Endothelial cell of umbilical vein (primary cell): ENCODE results near the gene MAP3K7CL. TPM values are rescaled to one million over a fixed set of nuclear protein-coding genes. Genes with fewer than 3 reads are reported as not detected.

Experiments
- BruUV-seq: library from RNA; stranded (reverse); fragments of 400-500 nt; replicated peaks from 2 replicates; lab custom pipeline; 2021; lab: Mats Ljungman, UMichigan
- CTCF ChIA-PET: fragments of 300-600, 350-600 bp; sonication (Branson Sonifier 250); formaldehyde crosslinking; loops from one replicate; lab custom pipeline; 2021; ENCODE audit warnings: antibody characterized with exemption, inconsistent platforms; lab: Charles Lee
- POLR2A ChIA-PET: fragments of 300-600, 350-600 bp; sonication (Branson Sonifier 250); formaldehyde crosslinking; loops from one replicate; lab custom pipeline; 2021; ENCODE audit warnings: antibody characterized with exemption, inconsistent platforms; lab: Charles Lee
- DNase-seq: peaks from one replicate; pipeline ENCODE4 v3.0.0-alpha.2; 2011; ENCODE audit warnings: low read depth, low spot score
- FAIRE-seq: peaks from 2 replicates; lab custom pipeline; 2011; peaks lifted over from hg19 to GRCh38; lab: Jason Lieb, UNC
- H2AFZ ChIP-seq: 2 replicates; pipeline ENCODE4 v1.6.0; 2012; ENCODE audit warnings: low read depth, low read length, control low read depth, inconsistent platforms
- H3K27ac ChIP-seq: 2 replicates; pipeline ENCODE4 v1.5.1; 2011; ENCODE audit warnings: low read depth, mild to moderate bottlenecking, control low read depth, low read length, moderate library complexity; ENCODE audit not compliant: insufficient read depth
- H3K27me3 ChIP-seq, 2 experiments: 2 replicates each; pipeline versions ENCODE4 v1.6.0 to v1.6.1; 2011; ENCODE audit warnings: low read length in 2 of 2, mixed read lengths in 1 of 2; ENCODE audit not compliant: control insufficient read depth in 2 of 2, insufficient read depth in 2 of 2
- H3K36me3 ChIP-seq, 2 experiments: 2 replicates in 1 of 2; 3 replicates in 1 of 2; pipeline ENCODE4 v1.5.1; 2011; ENCODE audit warnings: low read length in 2 of 2, mild to moderate bottlenecking in 1 of 2, moderate library complexity in 1 of 2; ENCODE audit not compliant: control insufficient read depth in 2 of 2, insufficient read depth in 2 of 2; ENCODE audit errors: extremely low read depth in 1 of 2
- H3K4me1 ChIP-seq: 3 replicates; pipeline ENCODE4 v1.5.1; 2011; ENCODE audit warnings: mild to moderate bottlenecking, low read length; ENCODE audit not compliant: control insufficient read depth, insufficient read depth; ENCODE audit errors: extremely low read depth
- H3K4me2 ChIP-seq: 2 replicates; pipeline ENCODE4 v1.6.1; 2011; ENCODE audit warnings: low read length, control low read depth, mixed read lengths; ENCODE audit not compliant: insufficient read depth
- H3K4me3 ChIP-seq, 3 experiments: fragments of 200-600 bp in 1 of 3; sonication (generic), shearing (Covaris generic) in 1 of 3; replicated peaks in 1 of 3; 2 replicates each; pipeline ENCODE4 v1.5.1; 2011 to 2016; ENCODE audit warnings: control low read depth in 3 of 3, low read length in 3 of 3, mild to moderate bottlenecking in 2 of 3, inconsistent platforms in 1 of 3, low read depth in 1 of 3, moderate library complexity in 1 of 3; ENCODE audit not compliant: insufficient read depth in 1 of 3
- H3K79me2 ChIP-seq: 2 replicates; pipeline ENCODE4 v1.6.0; 2012; ENCODE audit warnings: low read length, inconsistent platforms; ENCODE audit not compliant: control insufficient read depth, insufficient read depth
- H3K9ac ChIP-seq: replicated peaks from 2 replicates; pipeline ENCODE3; 2011; ENCODE audit warnings: low read length, control low read depth; ENCODE audit not compliant: insufficient read depth; ENCODE audit errors: extremely low read depth
- H3K9me1 ChIP-seq: replicated peaks from 3 replicates; pipeline ENCODE4 v1.6.0; 2011; ENCODE audit warnings: mild to moderate bottlenecking, low read length; ENCODE audit not compliant: control insufficient read depth, insufficient read depth; ENCODE audit errors: extremely low read depth
- H3K9me3 ChIP-seq: replicated peaks from 2 replicates; pipeline ENCODE4 v1.5.1; 2012; ENCODE audit warnings: low read length, inconsistent platforms; ENCODE audit not compliant: control insufficient read depth, insufficient read depth
- H4K20me1 ChIP-seq: replicated peaks from 2 replicates; pipeline ENCODE3; 2011; ENCODE audit warnings: mild to moderate bottlenecking, low read length; ENCODE audit not compliant: control insufficient read depth, insufficient read depth; ENCODE audit errors: extremely low read depth
- CTCF ChIP-seq, 2 donors: IDR thresholded peaks; 1 replicate in 1 of 2; 2 replicates in 1 of 2; pipeline ENCODE4 v1.5.1; 2011; ENCODE audit warnings: low read length in 2 of 2, mild to moderate bottlenecking in 2 of 2, moderate library complexity in 2 of 2, control low read depth in 1 of 2, inconsistent platforms in 1 of 2, low read depth in 1 of 2; ENCODE audit not compliant: insufficient read depth in 1 of 2; ENCODE audit errors: extremely low read depth in 1 of 2
- FOS ChIP-seq: IDR thresholded peaks from 2 replicates; pipeline ENCODE4 v1.6.1; 2011; ENCODE audit warnings: mild to moderate bottlenecking, low read length, moderate library complexity, borderline replicate concordance; ENCODE audit not compliant: insufficient read depth
- GATA2 ChIP-seq: IDR thresholded peaks from 2 replicates; pipeline ENCODE4 v1.7.0; 2011; ENCODE audit warnings: low read depth, mild to moderate bottlenecking, moderate library complexity, mixed read lengths, low read length; ENCODE audit not compliant: insufficient read length, insufficient read depth
- JUN ChIP-seq: IDR thresholded peaks from 2 replicates; pipeline ENCODE4 v1.6.1; 2011; ENCODE audit warnings: borderline replicate concordance, low read depth; ENCODE audit not compliant: insufficient read length, insufficient read depth
- MYC ChIP-seq: IDR thresholded peaks from one replicate; pipeline ENCODE4 v1.6.1; 2011; ENCODE audit warnings: mild to moderate bottlenecking, low read depth, low read length
- dilution Hi-C: fragments of 300-500 bp; cut with MboI; formaldehyde crosslinking; loops from one replicate; pipeline ENCODE4 v1.15.0; 2019; ENCODE audit warnings: low sequenced_read_pairs; ENCODE audit not compliant: extremely low pct_ligation_motif_present
- intact Hi-C: fragments of 100-400 bp; cut with micrococcal nuclease; formaldehyde crosslinking; loops from one replicate; pipeline ENCODE4 v1.10.0; 2022
- polyA plus RNA-seq, 4 experiments: library from polyadenylated mRNA; depleted of rRNA in 3 of 4; stranded (reverse) in 3 of 4; unstranded in 1 of 4; fragments of >200 nt; gene quantifications; 2 replicates each; pipeline versions ENCODE4 v1.2.1 to v1.2.3, GENCODE V29; 2011 to 2012; ENCODE audit warnings: missing spikeins in 1 of 4
- total RNA-seq: library from RNA; stranded (reverse); gene quantifications from 2 replicates; pipeline ENCODE4 v1.2.3, GENCODE V29; 2021
- TF ChIP-seq, protein P1 (sequence below): IDR thresholded peaks from 2 replicates; pipeline ENCODE4 v1.6.1; 2011; ENCODE audit not compliant: insufficient read depth, insufficient read length

MAP3K7CL gene
- total and polyA plus RNA-seq, 2 donors (not counting 3 experiments of a cell fraction or from before 2014, with no cell fraction given), result 6.1 to 8.1 TPM

GRCh38 chr21:29091033-29091432 is 39.4 kb upstream of the MAP3K7CL start:
- DNase-seq (peak; percentile 63), FAIRE-seq (peak; percentile 35)
- peak overlapping the region; percentile 54 for H3K4me2 ChIP-seq
- H3K4me1 ChIP-seq, result peaks cover 22% of the 10 kb centered on the region
- dilution Hi-C loops, result no loop called here
- H4K20me1 ChIP-seq, result no peaks in the 10 kb centered on the region
- POLR2A ChIA-PET, result no interaction called here
- peak overlapping the region; percentile 65 for H3K27ac ChIP-seq
- H3K9ac ChIP-seq, result no peak overlapping the region
- CTCF ChIA-PET, result interaction anchor here (1.2 to 8.9 kb wide), 15 partner anchors 14 to 760 kb away, joined by 3 to 134 read pairs (median 5); partner anchors contain the start of gene CCT8
- no peak overlapping the region for H3K4me3 ChIP-seq
- TF ChIP-seq, protein P1, sequence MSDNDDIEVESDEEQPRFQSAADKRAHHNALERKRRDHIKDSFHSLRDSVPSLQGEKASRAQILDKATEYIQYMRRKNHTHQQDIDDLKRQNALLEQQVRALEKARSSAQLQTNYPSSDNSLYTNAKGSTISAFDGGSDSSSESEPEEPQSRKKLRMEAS, result no peak
- TF ChIP-seq JUN, result peak; percentile 59
- peak; percentile 70 for TF ChIP-seq FOS
- no peaks in the 10 kb centered on the region for H3K79me2 ChIP-seq
- no peaks in the 10 kb centered on the region for H3K36me3 ChIP-seq
- no TSS peak for BruUV-seq
- H3K9me3 ChIP-seq, result no peaks in the 10 kb centered on the region
- H3K9me1 ChIP-seq, result no peaks in the 10 kb centered on the region
- intact Hi-C loops, result loop anchor here (1.0 to 5.0 kb wide), 4 partner anchors 54 to 406 kb away; partner anchors contain the start of gene BACH1
- no peak overlapping the region for H2AFZ ChIP-seq
- H3K27me3 ChIP-seq, result no peaks in the 10 kb centered on the region

GRCh38 chr21:29092102-29092959 is 38.1 kb upstream of the MAP3K7CL start:
- no peaks in the 10 kb centered on the region for H3K9me3 ChIP-seq
- peak; percentile 63 for FAIRE-seq
- H3K4me3 ChIP-seq, result no peak overlapping the region
- H3K27ac ChIP-seq, result peak overlapping the region; percentile 35
- ChIA-PET CTCF (interaction anchor here (0.5 to 8.9 kb wide), 11 partner anchors 13 to 285 kb away, joined by 3 to 134 read pairs (median 5); partner anchors contain the start of gene BACH1), POLR2A (no interaction called here)
- no peak overlapping the region for H3K9ac ChIP-seq
- no peaks in the 10 kb centered on the region for H4K20me1 ChIP-seq
- BruUV-seq, result no TSS peak
- no peaks in the 10 kb centered on the region for H3K79me2 ChIP-seq
- H3K4me2 ChIP-seq, result no peak overlapping the region
- intact Hi-C loops, result loop anchor here (5.0 kb wide), 1 partner anchor 405 kb away; no protein-coding TSS in a partner anchor
- peaks cover 22% of the 10 kb centered on the region for H3K4me1 ChIP-seq
- TF ChIP-seq JUN (no peak), MYC (no peak), GATA2 (peak; percentile 12), CTCF (IDR thresholded peaks at IDR 0.05; ENCODE audit: extremely low read depth in 1 of 2, insufficient read depth in 1 of 2, low read depth in 1 of 2, low read length in 2 of 2) (no peak)
- TF ChIP-seq, protein P1, result no peak
- peak; percentile 15 for DNase-seq
- no peaks in the 10 kb centered on the region for H3K36me3 ChIP-seq
- peak overlapping the region; percentile 94 for H2AFZ ChIP-seq
- no peaks in the 10 kb centered on the region for H3K9me1 ChIP-seq
- H3K27me3 ChIP-seq, result no peaks in the 10 kb centered on the region
- dilution Hi-C loops, result no loop called here
